ENCODE data around the gene ATP5F1E. TPM values are rescaled to one million over a fixed set of nuclear protein-coding genes. Genes with fewer than 3 reads are reported as not detected.
"Not testable (repeated sequence)": the region's sequence is repeated elsewhere in the genome, so short reads cannot be mapped to it uniquely, and the experiment has no call there.

ATP5F1E gene
- total and polyA plus RNA-seq, 3 experiments from 2014 or later = 95.0 to 102 (median 98.1) TPM

DNA sequence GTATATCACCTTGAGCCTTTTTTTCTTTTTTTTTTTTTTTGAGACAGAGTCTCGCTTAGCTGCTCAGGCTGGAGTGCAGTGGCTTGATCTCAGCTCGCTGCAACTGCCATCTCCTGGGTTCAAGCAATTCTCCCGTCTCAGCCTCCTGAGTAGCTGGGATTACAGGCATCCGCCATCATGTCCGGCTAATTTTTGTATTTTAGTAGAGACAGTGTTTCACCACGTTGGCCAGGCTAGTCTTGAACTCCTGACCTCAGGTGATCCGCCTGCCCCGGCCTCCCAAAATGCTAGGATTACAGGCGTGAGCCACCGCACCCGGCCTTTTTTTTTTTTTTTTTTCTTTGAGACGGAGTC is 49.0 kb downstream of the ATP5F1E start:
- Histone ChIP-seq H3K4me3 (ENCODE audit: low read length) (peak overlapping the region; percentile 73), H3K36me3 (ENCODE audit: insufficient read depth, low read length) (peaks cover 20% of the 10 kb centered on the region), H3K27ac (ENCODE audit: low read depth, low read length) (peak overlapping the region; percentile 70), H3K4me1 (ENCODE audit: insufficient read depth, low read length) (peaks cover 30% of the 10 kb centered on the region)
- peaks cover 45 to 53% (median 50%) of the 10 kb centered on the region in 3 donors for H3K4me1 Mint-ChIP-seq
- H3K9me3 ChIP-seq (ENCODE audit: low read length); H3K27me3 ChIP-seq (ENCODE audit: insufficient read depth, low read length, poor library complexity, severe bottlenecking); H3K27me3 Mint-ChIP-seq; H3K9me3 Mint-ChIP-seq; DNase-seq: not testable (repeated sequence)
- POLR2A ChIA-PET = interaction anchor here (2.6 to 3.0 kb wide), 2 partner anchors 49 to 94 kb away, joined by 13 to 14 read pairs; partner anchors contain the start of gene ATP5F1E
- peaks cover 5 to 33% (median 8%) of the 10 kb centered on the region in 3 donors for H3K36me3 Mint-ChIP-seq
- peak overlapping the region; percentile 85 to 96 (median 94) for H3K4me3 Mint-ChIP-seq
- H3K27ac Mint-ChIP-seq = peak overlapping the region; percentile 86 to 95 (median 91)
- CTCF ChIA-PET = interaction anchor here (0.6 to 1.2 kb wide), 5 partner anchors 15 to 536 kb away, joined by 3 read pairs; no protein-coding TSS in a partner anchor

DNA sequence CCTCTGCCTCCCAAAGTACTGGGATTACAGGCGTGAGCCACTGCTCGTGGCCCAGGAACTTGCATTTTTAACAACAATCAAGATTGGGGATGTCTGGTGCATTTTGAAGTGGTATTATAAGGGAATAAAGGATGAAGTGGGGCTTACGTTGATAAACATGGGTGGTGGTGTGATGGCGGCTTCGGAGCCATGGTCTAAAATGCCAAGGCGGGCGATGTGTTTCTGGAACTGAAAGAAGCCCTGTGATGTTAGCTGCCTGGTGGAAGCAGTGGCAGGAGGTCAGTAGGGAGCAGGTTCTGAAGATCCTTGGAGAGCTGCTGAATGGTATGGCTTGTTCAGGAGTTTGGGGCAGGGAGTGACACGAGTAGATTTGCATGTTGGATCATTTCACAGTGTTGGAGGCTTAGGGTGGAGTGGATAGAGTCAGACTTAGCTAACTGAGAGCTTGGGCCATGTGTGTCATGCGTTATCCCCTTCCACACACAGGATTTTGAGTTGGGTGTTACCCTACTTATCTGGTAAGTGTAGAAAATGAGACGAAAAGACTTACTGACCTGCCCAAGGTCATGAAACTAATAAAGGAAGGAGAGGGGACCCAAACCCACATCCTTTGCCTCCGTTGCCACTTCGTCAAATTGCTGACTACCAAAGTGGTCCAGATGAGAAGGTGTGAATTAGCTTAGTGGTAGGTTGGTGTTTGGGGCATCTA is 49.6 kb downstream of the ATP5F1E start:
- H3K4me3 Mint-ChIP-seq = peak overlapping the region; percentile 85 to 96 (median 94)
- H3K4me3 ChIP-seq (ENCODE audit: low read length) = peak overlapping the region; percentile 73
- peak in 3 of 5 donors; percentile 29 to 68 (median 65) for DNase-seq
- peaks cover 30% of the 10 kb centered on the region for H3K4me1 ChIP-seq (ENCODE audit: insufficient read depth, low read length)
- H3K27ac ChIP-seq (ENCODE audit: low read depth, low read length) = peak overlapping the region; percentile 70
- POLR2A ChIA-PET = interaction anchor here (0.9 to 3.0 kb wide), 4 partner anchors 50 to 330 kb away, joined by 3 to 14 read pairs (median 8); partner anchors contain the start of gene ATP5F1E
- no peaks in the 10 kb centered on the region for H3K9me3 ChIP-seq (ENCODE audit: low read length)
- CTCF ChIA-PET = interaction anchor here (0.6 to 1.4 kb wide), 7 partner anchors 16 to 536 kb away, joined by 3 read pairs; no protein-coding TSS in a partner anchor
- H3K4me1 Mint-ChIP-seq = peaks cover 44 to 53% (median 45%) of the 10 kb centered on the region in 3 donors
- no peaks in the 10 kb centered on the region for H3K9me3 Mint-ChIP-seq
- peaks cover 14% of the 10 kb centered on the region for H3K36me3 ChIP-seq (ENCODE audit: insufficient read depth, low read length)
- H3K27me3 ChIP-seq (ENCODE audit: insufficient read depth, low read length, poor library complexity, severe bottlenecking) = no peaks in the 10 kb centered on the region
- peak overlapping the region; percentile 86 to 95 (median 91) for H3K27ac Mint-ChIP-seq
- peaks cover 0 to 7% of the 10 kb centered on the region in 2 donors for H3K27me3 Mint-ChIP-seq
- peaks cover 4 to 27% (median 7%) of the 10 kb centered on the region in 3 donors for H3K36me3 Mint-ChIP-seq

DNA sequence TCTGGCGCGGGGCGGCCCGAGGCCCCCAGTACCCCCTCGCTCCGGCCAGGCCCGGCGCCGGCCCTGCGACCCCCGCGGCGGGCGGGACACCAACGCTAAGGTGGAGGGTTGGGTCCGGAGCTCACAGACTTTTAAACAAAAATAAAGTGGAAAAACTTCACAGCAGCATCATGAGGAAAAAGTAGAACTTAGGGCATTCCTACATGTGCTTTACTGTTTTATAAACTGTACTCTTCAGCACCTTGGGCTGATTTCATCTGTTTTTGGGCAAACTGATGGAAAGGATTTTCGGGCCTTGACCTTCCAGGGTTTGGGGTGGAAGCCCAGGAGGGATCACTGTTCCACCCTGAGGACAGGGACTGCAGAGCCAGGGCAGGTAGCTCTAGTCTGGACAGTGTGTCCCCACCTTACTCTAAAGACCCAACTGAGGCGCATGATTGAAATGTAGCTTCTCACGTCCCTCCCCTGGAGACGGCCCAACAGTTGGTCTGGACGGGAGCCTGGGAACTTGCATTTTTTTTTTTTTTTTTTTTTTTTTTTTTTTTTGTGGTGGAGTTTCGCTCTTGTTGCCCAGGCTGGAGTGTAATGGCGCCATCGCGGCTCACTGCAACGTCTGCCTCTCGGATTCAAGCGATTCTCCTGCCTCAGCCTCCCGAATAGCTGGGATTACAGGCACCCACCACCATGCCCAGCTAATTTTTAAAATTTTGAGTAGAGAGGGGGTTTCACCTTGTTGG is 50.3 kb downstream of the ATP5F1E start:
- POLR2A ChIA-PET = interaction anchor here (0.6 to 3.0 kb wide), 10 partner anchors 51 to 331 kb away, joined by 3 to 14 read pairs (median 6); partner anchors contain the start of genes ATP5F1E and STX16
- CTCF ChIA-PET = interaction anchor here (0.7 to 1.4 kb wide), 4 partner anchors 17 to 200 kb away, joined by 3 read pairs; no protein-coding TSS in a partner anchor
- H3K4me3 ChIP-seq (ENCODE audit: low read length) = peak overlapping the region; percentile 73
- Mint-ChIP-seq H3K27ac (peak overlapping the region; percentile 87 to 95 (median 92)), H3K4me3 (peak overlapping the region; percentile 85 to 97 (median 95)), H3K36me3 (peaks cover under 1 to 20% (median 5%) of the 10 kb centered on the region in 3 donors), H3K9me3 (peaks cover 0 to 1% (median under 1%) of the 10 kb centered on the region in 5 donors), H3K4me1 (peaks cover 39 to 46% (median 42%) of the 10 kb centered on the region in 3 donors), H3K27me3 (peaks cover 0 to 7% of the 10 kb centered on the region in 2 donors)
- DNase-seq = peak in 1 of 5 donors; percentile 9
- peak overlapping the region; percentile 70 for H3K27ac ChIP-seq (ENCODE audit: low read depth, low read length)
- H3K9me3 ChIP-seq (ENCODE audit: low read length) = no peaks in the 10 kb centered on the region
- peaks cover 30% of the 10 kb centered on the region for H3K4me1 ChIP-seq (ENCODE audit: insufficient read depth, low read length)
- peaks cover 7% of the 10 kb centered on the region for H3K36me3 ChIP-seq (ENCODE audit: insufficient read depth, low read length)
- no peaks in the 10 kb centered on the region for H3K27me3 ChIP-seq (ENCODE audit: insufficient read depth, low read length, poor library complexity, severe bottlenecking)

DNA sequence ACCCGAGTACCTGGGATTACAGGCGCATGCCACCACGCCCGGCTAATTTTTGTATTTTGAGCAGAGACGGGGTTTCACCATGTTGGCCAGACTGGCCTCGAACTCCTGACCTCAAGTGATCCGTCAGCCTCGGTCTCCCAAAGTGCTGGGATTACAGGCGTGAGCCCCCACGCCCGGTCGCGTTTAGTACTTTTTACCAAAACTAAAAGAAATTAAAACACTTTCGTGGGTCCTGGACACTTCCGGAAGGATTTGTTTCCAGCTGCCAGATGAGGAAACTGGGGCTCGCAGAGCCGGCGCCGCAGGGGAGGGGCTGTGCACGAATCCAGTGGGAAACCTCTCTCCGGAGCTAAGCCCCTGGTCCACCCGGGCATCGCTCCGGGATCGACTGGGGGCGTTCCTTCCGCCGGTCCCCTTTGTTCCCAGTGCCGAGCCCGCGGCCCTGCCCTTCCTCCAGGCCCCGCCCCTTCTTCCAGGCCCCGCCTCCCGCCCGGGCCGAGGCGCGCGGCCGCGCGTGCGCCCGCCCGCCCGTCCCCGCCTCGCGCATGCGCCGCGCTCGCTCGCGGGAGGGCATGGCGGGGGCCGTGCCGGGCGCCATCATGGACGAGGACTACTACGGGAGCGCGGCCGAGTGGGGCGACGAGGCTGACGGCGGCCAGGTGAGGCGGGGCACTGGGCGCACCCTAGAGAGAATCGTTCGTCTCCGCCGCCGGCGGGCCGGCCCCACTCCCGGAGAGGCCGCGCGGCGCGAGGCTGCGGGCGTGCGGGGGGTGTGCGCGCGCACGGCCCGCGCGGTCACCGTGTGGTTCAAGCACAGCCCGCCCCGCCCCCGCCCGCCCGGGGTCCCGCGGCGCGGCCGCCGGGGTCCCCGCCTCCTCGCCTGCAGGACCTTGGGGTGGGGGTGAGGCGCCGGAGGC is 51.2 kb downstream of the ATP5F1E start, which contains the start of gene NELFCD:
NELFCD (plus strand) TSS at position 546 of the 917 bp plus-strand sequence; CDS start at position 600, 54 bp downstream.
- peaks cover 0 to 12% (median 8%) of the 10 kb centered on the region in 3 donors for H3K36me3 Mint-ChIP-seq
- CTCF ChIA-PET = interaction anchor here (0.6 to 1.4 kb wide), 4 partner anchors 84 to 201 kb away, joined by 3 read pairs; no protein-coding TSS in a partner anchor

DNA sequence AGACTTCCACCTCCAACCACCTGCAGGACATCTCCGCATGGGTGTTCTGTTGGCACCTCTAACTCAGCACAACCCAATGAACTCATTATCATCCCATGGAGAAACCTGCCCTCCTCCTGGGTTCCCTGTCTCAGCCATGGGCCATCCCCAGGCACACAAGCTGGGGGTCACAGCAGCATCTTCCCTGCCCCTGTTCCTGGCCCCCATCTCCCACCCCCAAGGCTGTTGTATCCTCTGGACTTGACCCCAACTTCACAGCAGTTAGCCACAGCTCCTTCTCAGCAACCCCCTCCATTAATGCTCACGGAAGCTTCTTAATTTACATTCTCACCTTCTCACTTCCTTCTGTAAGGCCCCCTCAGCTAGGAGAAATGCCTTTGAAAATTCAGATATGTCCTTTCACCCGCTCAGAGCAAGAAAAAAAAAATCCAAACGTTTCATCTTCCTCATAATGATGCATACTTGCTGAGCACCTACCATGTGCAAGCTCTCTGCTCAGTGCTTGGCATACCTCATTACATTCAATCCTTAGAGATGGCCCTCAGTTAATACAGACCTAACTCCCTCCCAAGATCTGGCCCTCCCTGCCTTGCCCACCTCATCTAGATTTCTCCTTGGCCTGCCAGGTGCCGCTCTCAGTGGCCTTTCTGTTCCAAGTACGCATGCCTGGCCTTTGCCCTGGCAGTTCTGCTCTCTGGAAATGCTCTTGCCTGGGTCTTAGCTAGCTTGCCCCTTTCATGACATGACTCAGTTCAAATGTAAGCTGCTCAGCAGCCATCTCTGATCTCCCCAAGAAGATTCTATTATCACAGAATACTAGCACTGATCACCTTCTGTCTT is 53.6 kb downstream of the ATP5F1E start:
- H3K9me3 ChIP-seq (ENCODE audit: low read length) = no peaks in the 10 kb centered on the region
- H3K27ac ChIP-seq (ENCODE audit: low read depth, low read length) = no peak overlapping the region
- ChIA-PET POLR2A (no interaction called here), CTCF (no interaction called here)
- peaks cover 17% of the 10 kb centered on the region for H3K4me1 ChIP-seq (ENCODE audit: insufficient read depth, low read length)
- peak overlapping the region in 2 of 8 donors; percentile 33 to 79 for H3K27ac Mint-ChIP-seq
- H3K36me3 ChIP-seq (ENCODE audit: insufficient read depth, low read length) = no peaks in the 10 kb centered on the region
- H3K4me3 ChIP-seq (ENCODE audit: low read length) = no peak overlapping the region
- peaks cover 0 to 21% (median 18%) of the 10 kb centered on the region in 5 donors for H3K9me3 Mint-ChIP-seq
- H3K27me3 ChIP-seq (ENCODE audit: insufficient read depth, low read length, poor library complexity, severe bottlenecking) = no peaks in the 10 kb centered on the region
- H3K4me3 Mint-ChIP-seq = peak overlapping the region; percentile 22 to 76 (median 59)
- peaks cover 0 to 17% (median 6%) of the 10 kb centered on the region in 3 donors for H3K36me3 Mint-ChIP-seq
- peaks cover 12 to 17% (median 15%) of the 10 kb centered on the region in 3 donors for H3K4me1 Mint-ChIP-seq
- no peak for DNase-seq
- peaks cover 0 to 10% of the 10 kb centered on the region in 2 donors for H3K27me3 Mint-ChIP-seq

More for the DNA sequence above, 51.2 kb downstream of the ATP5F1E start, which contains the start of gene NELFCD:
- peak within 1 kb of the TSS; percentile 70 for H3K27ac ChIP-seq (ENCODE audit: low read depth, low read length)
- H3K36me3 ChIP-seq (ENCODE audit: insufficient read depth, low read length) = no peaks in the 10 kb centered on the region
- POLR2A ChIA-PET = interaction anchor here (0.6 to 3.0 kb wide), 7 partner anchors 52 to 330 kb away, joined by 4 to 14 read pairs (median 8); partner anchors contain the start of genes ATP5F1E and STX16
- Mint-ChIP-seq H3K27me3 (peaks cover 0 to 10% of the 10 kb centered on the region in 2 donors), H3K4me3 (peak within 1 kb of the TSS; percentile 85 to 97 (median 95)), H3K4me1 (peaks cover 34 to 40% (median 38%) of the 10 kb centered on the region in 3 donors), H3K9me3 (peaks cover 0 to 9% (median 9%) of the 10 kb centered on the region in 5 donors), H3K27ac (peak within 1 kb of the TSS; percentile 87 to 95 (median 92))
- H3K27me3 ChIP-seq (ENCODE audit: insufficient read depth, low read length, poor library complexity, severe bottlenecking) = no peaks in the 10 kb centered on the region
- DNase-seq = peak; percentile 85 to 90 (median 87)
- no peaks in the 10 kb centered on the region for H3K9me3 ChIP-seq (ENCODE audit: low read length)
- peak within 1 kb of the TSS; percentile 83 for H3K4me3 ChIP-seq (ENCODE audit: low read length)
- peaks cover 30% of the 10 kb centered on the region for H3K4me1 ChIP-seq (ENCODE audit: insufficient read depth, low read length)

DNA sequence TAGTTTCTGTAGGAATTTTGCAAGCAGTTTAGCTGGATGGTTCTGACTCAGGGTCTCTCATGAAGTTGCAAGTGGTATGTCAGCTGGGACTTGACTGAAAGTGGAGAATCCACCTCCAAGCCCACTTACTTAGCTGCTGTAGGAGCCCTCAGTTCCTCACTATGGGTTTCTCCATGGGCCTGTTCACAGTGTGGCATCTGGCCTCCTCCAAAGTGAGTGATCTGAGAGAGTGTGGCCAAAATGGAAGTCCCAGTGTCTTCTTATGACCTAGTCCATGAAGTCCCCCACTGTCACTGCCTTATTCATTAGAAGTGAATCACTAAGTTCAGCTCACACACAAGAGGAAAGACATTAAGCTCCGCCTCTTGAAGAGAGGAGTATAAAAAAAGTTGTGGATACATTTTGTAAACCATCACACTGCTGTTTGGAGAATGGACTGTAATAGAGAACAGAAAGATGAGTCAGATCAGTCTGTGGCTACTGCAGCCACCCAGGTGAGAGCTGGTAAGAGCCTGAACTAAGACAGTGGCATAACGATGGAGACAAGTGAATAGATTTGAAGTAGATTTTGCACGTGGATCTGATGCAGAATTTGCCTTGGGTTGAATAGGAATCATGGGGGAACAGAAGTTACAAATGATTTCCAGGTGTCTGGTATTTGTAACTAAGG is 55.9 kb downstream of the ATP5F1E start:
- ChIA-PET POLR2A (no interaction called here), CTCF (no interaction called here)
- Histone ChIP-seq H3K9me3 (ENCODE audit: low read length) (no peaks in the 10 kb centered on the region), H3K4me1 (ENCODE audit: insufficient read depth, low read length) (no peaks in the 10 kb centered on the region), H3K36me3 (ENCODE audit: insufficient read depth, low read length) (no peaks in the 10 kb centered on the region), H3K27ac (ENCODE audit: low read depth, low read length) (no peak overlapping the region), H3K27me3 (ENCODE audit: insufficient read depth, low read length, poor library complexity, severe bottlenecking) (no peaks in the 10 kb centered on the region), H3K4me3 (ENCODE audit: low read length) (no peak overlapping the region)
- DNase-seq = no peak
- Mint-ChIP-seq H3K4me1 (no peaks in the 10 kb centered on the region), H3K4me3 (peak overlapping the region in 1 of 7 donors; percentile 67), H3K9me3 (peaks cover 0 to 21% (median 18%) of the 10 kb centered on the region in 5 donors), H3K27ac (peak overlapping the region in 2 of 8 donors; percentile 41 to 59), H3K27me3 (peaks cover 0 to 3% of the 10 kb centered on the region in 2 donors), H3K36me3 (peaks cover 0 to 17% (median 0%) of the 10 kb centered on the region in 3 donors)
